K562 treated with DMSO at 1 percent for 4 hours (cell line): ENCODE data around the gene KIF7. TPM values are rescaled to one million over a fixed set of nuclear protein-coding genes. Genes with fewer than 3 reads are reported as not detected.

Experiments used
- total RNA-seq: library from RNA; unstranded; fragments of 300-600 nt; gene quantifications from 2 replicates; pipeline ENCODE4 v1.2.3, GENCODE V29; 2022; ENCODE audit not compliant: insufficient read depth

KIF7 gene
- total RNA-seq: 0.52 and 0.68 TPM in 2 replicates

DNA sequence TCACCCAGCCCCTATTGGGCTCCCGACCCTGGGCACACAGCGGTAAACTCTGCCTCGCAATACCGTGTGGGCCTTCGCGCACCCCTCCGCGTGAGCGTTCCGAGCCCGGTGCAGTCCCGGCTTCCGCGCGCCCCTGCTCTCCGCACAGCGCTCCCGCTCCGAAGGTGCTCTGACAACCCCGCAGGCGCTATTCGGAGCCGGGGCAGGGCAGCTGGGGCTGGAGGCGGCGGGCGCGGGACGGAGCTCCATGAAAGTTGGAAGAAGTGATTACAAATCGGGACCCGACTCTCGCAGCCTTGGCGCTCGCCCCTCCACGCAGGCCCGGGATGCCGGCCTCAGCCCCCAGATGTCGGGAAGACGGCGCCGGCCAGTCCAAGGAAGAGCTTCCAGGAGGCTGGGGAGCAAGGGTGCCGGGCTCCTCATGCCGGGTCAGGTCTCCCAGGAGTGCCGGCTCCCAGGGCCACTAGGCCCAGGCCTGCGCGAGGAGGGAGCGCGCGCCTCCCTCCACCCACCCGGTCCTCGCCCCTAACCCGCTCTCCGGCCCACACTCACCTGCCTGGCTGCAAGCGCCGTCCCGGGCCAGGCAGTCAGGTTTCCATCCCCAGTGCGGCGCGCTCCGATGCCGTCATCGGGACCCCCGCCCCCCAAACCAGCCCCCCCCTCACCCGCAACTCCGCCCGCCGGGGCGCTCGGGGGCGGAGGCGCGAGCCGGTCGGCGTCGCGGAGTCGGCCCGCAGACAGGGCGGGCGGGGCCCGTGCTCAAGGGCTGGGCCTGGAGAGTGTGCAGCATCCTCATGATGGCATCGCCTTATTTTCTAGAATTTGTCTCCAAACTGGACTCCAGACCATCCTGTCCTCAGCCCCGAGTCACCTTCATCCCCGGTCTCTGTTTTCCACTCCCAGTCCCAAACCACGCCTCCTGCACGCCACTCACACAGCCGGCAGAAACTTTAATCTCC is at the start of gene KIF7:
Gene KIF7, minus strand, starts transcription at position 621 of the 959 bp plus-strand sequence. CDS start 2,537 bp downstream, outside the sequence.

GRCh38 chr15:89690276-89691218 is 35.3 kb upstream of the KIF7 start, which contains the start of the genes PEX11A and WDR93:
PEX11A (minus strand) TSS chr15:89690754; CDS start chr15:89690632, 122 bp downstream.
WDR93 (plus strand) TSS chr15:89690811; CDS start chr15:89701747, 10,936 bp downstream.

DNA sequence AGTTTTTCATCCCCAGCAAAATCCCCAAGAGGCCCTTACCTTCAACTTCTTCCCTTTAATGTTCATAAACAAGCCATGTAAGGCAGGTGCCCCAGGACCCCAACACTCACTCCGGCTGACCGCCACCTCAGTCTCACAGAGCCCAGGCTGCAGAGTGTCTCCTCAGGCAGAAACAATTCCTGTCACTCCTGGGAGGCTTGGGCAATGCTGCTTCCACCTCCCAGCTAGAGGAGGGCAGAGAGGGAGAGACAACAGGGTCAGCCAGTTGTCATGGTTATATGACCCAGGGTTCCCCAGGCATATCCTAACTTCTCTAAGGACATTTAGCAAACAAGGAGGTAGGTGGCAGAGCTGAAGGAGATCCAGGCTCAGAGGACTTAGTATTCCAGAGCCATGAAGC is 23.9 kb upstream of the KIF7 start, which contains the start of gene PLIN1:
Gene PLIN1, minus strand, starts transcription at position 156 of the 400 bp plus-strand sequence. CDS start 1,878 bp downstream, outside the sequence.

Other genes with a start within 250 kb of the KIF7 start
- gene RHCG, start 158.9 kb downstream of the KIF7 start, total RNA-seq: not detected in 2 replicates
- gene TICRR, start 80.0 kb downstream of the KIF7 start, total RNA-seq: 10.8 and 12.2 TPM in 2 replicates
- not detected in 2 replicates for gene PLIN1, start 23.9 kb upstream of the KIF7 start, total RNA-seq
- not detected in 2 replicates for gene PEX11A, start 35.3 kb upstream of the KIF7 start, total RNA-seq
- not detected in 2 replicates for gene WDR93, start 35.3 kb upstream of the KIF7 start, total RNA-seq
- gene MESP1, start 95.8 kb upstream of the KIF7 start, total RNA-seq: 0.42 TPM in 1 of 2 replicates, not detected in the other
- not detected in 2 replicates for gene MESP2, start 120.9 kb upstream of the KIF7 start, total RNA-seq
- 5.4 and 6.8 TPM in 2 replicates for gene ANPEP, start 159.4 kb upstream of the KIF7 start, total RNA-seq
- 17.4 and 34.1 TPM in 2 replicates for gene AP3S2, start 238.5 kb upstream of the KIF7 start, total RNA-seq